Liver (tissue), 9 donors: ENCODE measurements around the gene TXNDC11. TPM values are rescaled to one million over a fixed set of nuclear protein-coding genes. Genes with fewer than 3 reads are reported as not detected.

Experiments
- DNase-seq: peaks from one replicate; pipeline ENCODE4 v3.0.0-alpha.2; 2017; ENCODE audit warnings: low spot score
- H3K27ac ChIP-seq, 2 donors: one replicate each; pipeline ENCODE4 v1.7.0; 2013; ENCODE audit warnings: inconsistent platforms in 2 of 2, low read length in 2 of 2, control low read depth in 1 of 2, low read depth in 1 of 2, mild to moderate bottlenecking in 1 of 2
- H3K27me3 ChIP-seq, 4 donors: one replicate each; pipeline versions ENCODE4 v1.6.1 to v1.7.0; 2013; ENCODE audit warnings: low read length in 3 of 4, inconsistent platforms in 1 of 4, mild to moderate bottlenecking in 1 of 4, moderate library complexity in 1 of 4; ENCODE audit not compliant: control insufficient read depth in 4 of 4, insufficient read depth in 4 of 4
- H3K36me3 ChIP-seq, 4 donors: one replicate each; pipeline versions ENCODE4 v1.6.1 to v1.7.0; 2013; ENCODE audit warnings: low read length in 3 of 4, mild to moderate bottlenecking in 3 of 4, low read depth in 1 of 4, moderate library complexity in 1 of 4; ENCODE audit not compliant: control insufficient read depth in 4 of 4, insufficient read depth in 3 of 4
- H3K4me1 ChIP-seq, 4 donors: one replicate each; pipeline versions ENCODE4 v1.6.1 to v1.7.0; 2013; ENCODE audit warnings: low read length in 3 of 4, mild to moderate bottlenecking in 3 of 4, moderate library complexity in 1 of 4; ENCODE audit not compliant: control insufficient read depth in 4 of 4, insufficient read depth in 4 of 4
- H3K4me3 ChIP-seq, 3 donors: one replicate each; pipeline versions ENCODE4 v1.6.1 to v1.7.0; 2013; ENCODE audit warnings: low read length in 3 of 3, control low read depth in 1 of 3, low read depth in 1 of 3, mild to moderate bottlenecking in 1 of 3
- H3K9ac ChIP-seq, 2 donors: one replicate each; pipeline ENCODE4 v1.7.0; 2013; ENCODE audit warnings: low read length in 2 of 2, mild to moderate bottlenecking in 2 of 2, moderate library complexity in 2 of 2, control low read depth in 1 of 2, low read depth in 1 of 2
- H3K9me3 ChIP-seq, 4 donors: one replicate each; pipeline versions ENCODE4 v1.6.1 to v1.7.0; 2013; ENCODE audit warnings: low read length in 3 of 4; ENCODE audit not compliant: control insufficient read depth in 4 of 4
- CTCF ChIP-seq: fragments of 150-350 bp; IDR thresholded peaks from 2 replicates; pipeline ENCODE4 v1.5.1; 2017; ENCODE audit warnings: improper control_type of control experiment, low read depth, low read length; ENCODE audit not compliant: missing input control
- EGR1 ChIP-seq, 2 donors: IDR thresholded peaks; 2 replicates each; pipeline ENCODE4 v1.6.1; 2016 to 2018; ENCODE audit warnings: antibody characterized with exemption in 2 of 2, low read depth in 2 of 2
- HNF4A ChIP-seq, 2 donors: conservative IDR thresholded peaks; 2 replicates each; pipeline ENCODE4 v1.6.1; 2016; ENCODE audit warnings: antibody characterized with exemption in 2 of 2, mild to moderate bottlenecking in 2 of 2
- JUND ChIP-seq, 2 donors: IDR thresholded peaks; 2 replicates each; pipeline ENCODE4 v1.6.1; 2016; ENCODE audit warnings: antibody characterized with exemption in 2 of 2
- MAX ChIP-seq: IDR thresholded peaks from 2 replicates; pipeline ENCODE4 v1.6.1; 2016; ENCODE audit warnings: antibody characterized with exemption
- NR2F2 ChIP-seq: IDR thresholded peaks from 2 replicates; pipeline ENCODE4 v1.6.1; 2016; ENCODE audit warnings: antibody characterized with exemption
- RAD21 ChIP-seq, 2 donors: IDR thresholded peaks; 2 replicates each; pipeline ENCODE4 v1.6.1; 2016; ENCODE audit warnings: antibody characterized with exemption in 2 of 2, mild to moderate bottlenecking in 2 of 2
- SP1 ChIP-seq: IDR thresholded peaks from 2 replicates; pipeline ENCODE4 v1.6.1; 2018; ENCODE audit warnings: antibody characterized with exemption, mild to moderate bottlenecking
- TAF1 ChIP-seq: conservative IDR thresholded peaks from 2 replicates; pipeline ENCODE4 v1.6.1; 2016; ENCODE audit warnings: antibody characterized with exemption, mild to moderate bottlenecking
- YY1 ChIP-seq: IDR thresholded peaks from 2 replicates; pipeline ENCODE4 v1.6.1; 2016; ENCODE audit warnings: antibody characterized with exemption, mild to moderate bottlenecking
- WGBS: extraction: QIAGEN DNeasy Blood & Tissue Kit; methylation state at CpG from one replicate; pipeline ENCODE4 v1.1.7; 2013; 5-methylcytosine and 5-hydroxymethylcytosine counted together
- polyA plus RNA-seq, 2 donors: library from polyadenylated mRNA; stranded (reverse) in 1 of 2; unstranded in 1 of 2; fragments of 200-250 nt in 1 of 2; fragments of >200 nt in 1 of 2; fragmentation: Nextera tagmentation in 1 of 2; extraction: Ambion mirVana in 1 of 2; gene quantifications; one replicate each; pipeline versions ENCODE4 v1.2.1 to v1.2.3, GENCODE V29; 2013 to 2015
- total RNA-seq, 2 donors: library from RNA; depleted of rRNA; stranded (reverse); fragments of >200 nt; gene quantifications; one replicate each; pipeline ENCODE4 v1.2.3, GENCODE V29; 2014
- TF ChIP-seq, protein P1 (sequence below): IDR thresholded peaks from 2 replicates; pipeline ENCODE4 v1.6.1; 2016; ENCODE audit warnings: antibody characterized with exemption
- TF ChIP-seq, protein P2 (sequence below): IDR thresholded peaks from 2 replicates; pipeline ENCODE4 v1.6.1; 2016; ENCODE audit warnings: antibody characterized with exemption
- TF ChIP-seq, protein P3 (sequence below): IDR thresholded peaks from 2 replicates; pipeline ENCODE4 v1.6.1; 2016; ENCODE audit warnings: antibody characterized with exemption, mild to moderate bottlenecking
- donor health status: healthy.
- donor health status: healthy.
- donor health status: healthy.
- donor health status: healthy.
- donor health status: healthy.

TXNDC11 gene
- total and polyA plus RNA-seq, 4 donors, result 26.4 to 63.5 (median 48.5) TPM

- TF ChIP-seq, protein P1, sequence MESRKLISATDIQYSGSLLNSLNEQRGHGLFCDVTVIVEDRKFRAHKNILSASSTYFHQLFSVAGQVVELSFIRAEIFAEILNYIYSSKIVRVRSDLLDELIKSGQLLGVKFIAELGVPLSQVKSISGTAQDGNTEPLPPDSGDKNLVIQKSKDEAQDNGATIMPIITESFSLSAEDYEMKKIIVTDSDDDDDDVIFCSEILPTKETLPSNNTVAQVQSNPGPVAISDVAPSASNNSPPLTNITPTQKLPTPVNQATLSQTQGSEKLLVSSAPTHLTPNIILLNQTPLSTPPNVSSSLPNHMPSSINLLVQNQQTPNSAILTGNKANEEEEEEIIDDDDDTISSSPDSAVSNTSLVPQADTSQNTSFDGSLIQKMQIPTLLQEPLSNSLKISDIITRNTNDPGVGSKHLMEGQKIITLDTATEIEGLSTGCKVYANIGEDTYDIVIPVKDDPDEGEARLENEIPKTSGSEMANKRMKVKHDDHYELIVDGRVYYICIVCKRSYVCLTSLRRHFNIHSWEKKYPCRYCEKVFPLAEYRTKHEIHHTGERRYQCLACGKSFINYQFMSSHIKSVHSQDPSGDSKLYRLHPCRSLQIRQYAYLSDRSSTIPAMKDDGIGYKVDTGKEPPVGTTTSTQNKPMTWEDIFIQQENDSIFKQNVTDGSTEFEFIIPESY, result no peak
- TF ChIP-seq YY1, result no peak
- TF ChIP-seq, protein P2, sequence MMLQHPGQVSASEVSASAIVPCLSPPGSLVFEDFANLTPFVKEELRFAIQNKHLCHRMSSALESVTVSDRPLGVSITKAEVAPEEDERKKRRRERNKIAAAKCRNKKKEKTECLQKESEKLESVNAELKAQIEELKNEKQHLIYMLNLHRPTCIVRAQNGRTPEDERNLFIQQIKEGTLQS, result no peak
- no peak for TF ChIP-seq EGR1 (IDR thresholded peaks at IDR 0.05; ENCODE audit: low read depth in 2 of 2)
- TF ChIP-seq HNF4A (conservative IDR thresholded peaks at IDR 0.05), result no peak
- no peak for TF ChIP-seq RAD21 (IDR thresholded peaks at IDR 0.05)
- no peak for TF ChIP-seq TAF1
Measured at GRCh38 chr16:11657556-11657955, 85.1 kb downstream of the TXNDC11 start (continued).

- no peak for DNase-seq
- Histone ChIP-seq H3K36me3 (no peaks in the 10 kb centered on the region), H3K9ac (no peak overlapping the region), H3K4me3 (no peak overlapping the region), H3K4me1 (no peaks in the 10 kb centered on the region), H3K27me3 (no peaks in the 10 kb centered on the region), H3K9me3 (no peaks in the 10 kb centered on the region), H3K27ac (no peak overlapping the region)
- WGBS, result 93% methylated on average over 7 of the region's 7 CpGs
- TF ChIP-seq YY1 (no peak), CTCF (no peak), SP1 (no peak), MAX (no peak), RAD21 (IDR thresholded peaks at IDR 0.05) (no peak)
- TF ChIP-seq, protein P3, sequence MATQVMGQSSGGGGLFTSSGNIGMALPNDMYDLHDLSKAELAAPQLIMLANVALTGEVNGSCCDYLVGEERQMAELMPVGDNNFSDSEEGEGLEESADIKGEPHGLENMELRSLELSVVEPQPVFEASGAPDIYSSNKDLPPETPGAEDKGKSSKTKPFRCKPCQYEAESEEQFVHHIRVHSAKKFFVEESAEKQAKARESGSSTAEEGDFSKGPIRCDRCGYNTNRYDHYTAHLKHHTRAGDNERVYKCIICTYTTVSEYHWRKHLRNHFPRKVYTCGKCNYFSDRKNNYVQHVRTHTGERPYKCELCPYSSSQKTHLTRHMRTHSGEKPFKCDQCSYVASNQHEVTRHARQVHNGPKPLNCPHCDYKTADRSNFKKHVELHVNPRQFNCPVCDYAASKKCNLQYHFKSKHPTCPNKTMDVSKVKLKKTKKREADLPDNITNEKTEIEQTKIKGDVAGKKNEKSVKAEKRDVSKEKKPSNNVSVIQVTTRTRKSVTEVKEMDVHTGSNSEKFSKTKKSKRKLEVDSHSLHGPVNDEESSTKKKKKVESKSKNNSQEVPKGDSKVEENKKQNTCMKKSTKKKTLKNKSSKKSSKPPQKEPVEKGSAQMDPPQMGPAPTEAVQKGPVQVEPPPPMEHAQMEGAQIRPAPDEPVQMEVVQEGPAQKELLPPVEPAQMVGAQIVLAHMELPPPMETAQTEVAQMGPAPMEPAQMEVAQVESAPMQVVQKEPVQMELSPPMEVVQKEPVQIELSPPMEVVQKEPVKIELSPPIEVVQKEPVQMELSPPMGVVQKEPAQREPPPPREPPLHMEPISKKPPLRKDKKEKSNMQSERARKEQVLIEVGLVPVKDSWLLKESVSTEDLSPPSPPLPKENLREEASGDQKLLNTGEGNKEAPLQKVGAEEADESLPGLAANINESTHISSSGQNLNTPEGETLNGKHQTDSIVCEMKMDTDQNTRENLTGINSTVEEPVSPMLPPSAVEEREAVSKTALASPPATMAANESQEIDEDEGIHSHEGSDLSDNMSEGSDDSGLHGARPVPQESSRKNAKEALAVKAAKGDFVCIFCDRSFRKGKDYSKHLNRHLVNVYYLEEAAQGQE, result no peak
Measured at GRCh38 chr16:11655655-11656054, 87.0 kb downstream of the TXNDC11 start.

- no peaks in the 10 kb centered on the region for H3K9me3 ChIP-seq
- no peaks in the 10 kb centered on the region for H3K36me3 ChIP-seq
- H3K27me3 ChIP-seq, result no peaks in the 10 kb centered on the region
- 84% methylated on average over 8 of the region's 8 CpGs for WGBS
- H3K9ac ChIP-seq, result no peak overlapping the region
- H3K4me1 ChIP-seq, result no peaks in the 10 kb centered on the region
- H3K27ac ChIP-seq, result no peak overlapping the region
- no peak for DNase-seq
- H3K4me3 ChIP-seq, result no peak overlapping the region
- TF ChIP-seq CTCF, result no peak
- no peak for TF ChIP-seq HNF4A (conservative IDR thresholded peaks at IDR 0.05)
- TF ChIP-seq YY1, result no peak
- TF ChIP-seq, protein P3, result no peak
- TF ChIP-seq EGR1 (IDR thresholded peaks at IDR 0.05; ENCODE audit: low read depth in 2 of 2), result no peak
- no peak for TF ChIP-seq JUND (IDR thresholded peaks at IDR 0.05)
- TF ChIP-seq NR2F2, result no peak
Measured at GRCh38 chr16:11651796-11652195, 90.9 kb downstream of the TXNDC11 start.
